Measurements from ENCODE around the gene BCL2. TPM values are rescaled to one million over a fixed set of nuclear protein-coding genes. Genes with fewer than 3 reads are reported as not detected.

Gene BCL2
- total and polyA plus RNA-seq, 4 experiments from 2014 or later, result 28.5 to 50.4 (median 41.8) TPM

DNA sequence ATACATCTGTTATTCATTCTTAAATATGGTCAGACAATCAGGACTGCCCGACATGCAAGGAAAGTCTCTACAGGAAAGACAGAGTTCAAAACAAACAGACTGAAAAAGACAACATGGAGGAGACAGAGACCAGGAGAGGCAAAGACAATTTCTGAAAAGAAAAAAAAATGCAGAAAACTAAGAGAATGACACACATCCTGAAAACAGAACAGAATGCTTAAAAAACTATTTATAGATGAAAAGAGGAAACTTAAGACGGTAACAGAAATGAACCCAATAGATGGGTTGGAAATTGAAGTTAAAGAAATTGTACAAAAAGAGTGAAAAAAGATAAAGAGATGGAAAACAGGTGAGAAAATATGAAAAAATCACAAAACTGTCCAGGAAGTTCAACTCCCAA lies 95.7 kb downstream of the BCL2 start:
- peak overlapping the region; percentile 4 for H3K27ac ChIP-seq (ENCODE audit: low read depth, low read length)
- no peaks in the 10 kb centered on the region for H3K27me3 ChIP-seq (ENCODE audit: insufficient read depth, low read length)
- H3K27ac Mint-ChIP-seq, result peak overlapping the region; percentile 8 to 92 (median 78)
- H3K9me3 Mint-ChIP-seq, result peaks cover 0 to 2% (median under 1%) of the 10 kb centered on the region in 8 donors
- H3K9me3 ChIP-seq (ENCODE audit: control insufficient read depth in 1 of 2, low read length in 2 of 2), result no peaks in the 10 kb centered on the region
- H3K4me3 Mint-ChIP-seq, result peak overlapping the region in 6 of 8 donors; percentile 43 to 79 (median 62)
- peaks cover 4% of the 10 kb centered on the region for H3K36me3 ChIP-seq (ENCODE audit: insufficient read depth, low read length)
- ChIA-PET CTCF (ENCODE audit: partially characterized antibody) (no interaction called here), POLR2A (ENCODE audit: partially characterized antibody) (interaction anchor here (0.8 to 2.8 kb wide), 6 partner anchors 9 to 95 kb away, joined by 3 to 15 read pairs (median 4); partner anchors contain the start of gene BCL2)
- peaks cover 80% of the 10 kb centered on the region for H3K4me1 ChIP-seq (ENCODE audit: insufficient read depth, low read length)
- peaks cover 55 to 94% (median 81%) of the 10 kb centered on the region in 4 donors for H3K4me1 Mint-ChIP-seq
- H3K27me3 Mint-ChIP-seq, result no peaks in the 10 kb centered on the region
- no peak overlapping the region for H3K4me3 ChIP-seq (ENCODE audit: low read length in 2 of 2)
- H3K36me3 Mint-ChIP-seq, result peaks cover 28 to 37% of the 10 kb centered on the region in 2 donors
- intact Hi-C loops (cut with micrococcal nuclease), result loop anchor here (2.0 kb wide), 1 partner anchor 69 kb away; no protein-coding TSS in a partner anchor
- DNase-seq, result no peak

GRCh38 chr18:63220903-63221302 lies 98.7 kb downstream of the BCL2 start:
- H3K4me1 Mint-ChIP-seq, result peaks cover 71 to 98% (median 87%) of the 10 kb centered on the region in 4 donors
- no peak for DNase-seq
- H3K27me3 Mint-ChIP-seq, result no peaks in the 10 kb centered on the region
- peaks cover 0 to 4% (median 0%) of the 10 kb centered on the region in 8 donors for H3K9me3 Mint-ChIP-seq
- Histone ChIP-seq H3K36me3 (ENCODE audit: insufficient read depth, low read length) (peaks cover 4% of the 10 kb centered on the region), H3K27ac (ENCODE audit: low read depth, low read length) (no peak overlapping the region), H3K4me3 (ENCODE audit: low read length in 2 of 2) (no peak overlapping the region), H3K27me3 (ENCODE audit: insufficient read depth, low read length) (no peaks in the 10 kb centered on the region), H3K9me3 (ENCODE audit: control insufficient read depth in 1 of 2, low read length in 2 of 2) (no peaks in the 10 kb centered on the region), H3K4me1 (ENCODE audit: insufficient read depth, low read length) (peaks cover 81% of the 10 kb centered on the region)
- intact Hi-C loops (cut with micrococcal nuclease), result no loop called here
- peak overlapping the region in 1 of 8 donors; percentile 12 for H3K4me3 Mint-ChIP-seq
- ChIA-PET CTCF (ENCODE audit: partially characterized antibody) (interaction anchor here (3.5 kb wide), 1 partner anchor 97 kb away, joined by 12 read pairs; no protein-coding TSS in a partner anchor), POLR2A (ENCODE audit: partially characterized antibody) (interaction anchor here (0.6 to 1.8 kb wide), 3 partner anchors 9 to 97 kb away, joined by 3 to 6 read pairs (median 3); no protein-coding TSS in a partner anchor)
- H3K27ac Mint-ChIP-seq, result peak overlapping the region in 6 of 7 donors; percentile 4 to 54 (median 24)
- peaks cover 29 to 36% of the 10 kb centered on the region in 2 donors for H3K36me3 Mint-ChIP-seq

GRCh38 chr18:63218472-63218871 lies 101.1 kb downstream of the BCL2 start:
- Mint-ChIP-seq H3K4me3 (peak overlapping the region in 7 of 8 donors; percentile 7 to 84 (median 45)), H3K27ac (peak overlapping the region; percentile 87 to 97 (median 91)), H3K4me1 (peaks cover 70 to 98% (median 85%) of the 10 kb centered on the region in 4 donors), H3K27me3 (no peaks in the 10 kb centered on the region), H3K9me3 (peaks cover 0 to 4% (median 0%) of the 10 kb centered on the region in 8 donors), H3K36me3 (peaks cover 21 to 39% of the 10 kb centered on the region in 2 donors)
- DNase-seq, result no peak
- no peak overlapping the region for H3K4me3 ChIP-seq (ENCODE audit: low read length in 2 of 2)
- no peaks in the 10 kb centered on the region for H3K27me3 ChIP-seq (ENCODE audit: insufficient read depth, low read length)
- peaks cover 80% of the 10 kb centered on the region for H3K4me1 ChIP-seq (ENCODE audit: insufficient read depth, low read length)
- H3K27ac ChIP-seq (ENCODE audit: low read depth, low read length), result peak overlapping the region; percentile 55
- H3K9me3 ChIP-seq (ENCODE audit: control insufficient read depth in 1 of 2, low read length in 2 of 2), result no peaks in the 10 kb centered on the region
- ChIA-PET CTCF (ENCODE audit: partially characterized antibody) (interaction anchor here (0.7 to 3.5 kb wide), 2 partner anchors 11 to 100 kb away, joined by 3 to 12 read pairs; no protein-coding TSS in a partner anchor), POLR2A (ENCODE audit: partially characterized antibody) (interaction anchor here (1.2 kb wide), 1 partner anchor 12 kb away, joined by 4 read pairs; no protein-coding TSS in a partner anchor)
- H3K36me3 ChIP-seq (ENCODE audit: insufficient read depth, low read length), result peaks cover 4% of the 10 kb centered on the region
- intact Hi-C loops (cut with micrococcal nuclease), result no loop called here

- ChIA-PET CTCF (ENCODE audit: partially characterized antibody) (interaction anchor here (1.0 to 1.5 kb wide), 4 partner anchors 9 to 91 kb away, joined by 3 to 5 read pairs (median 4); no protein-coding TSS in a partner anchor), POLR2A (ENCODE audit: partially characterized antibody) (interaction anchor here (0.6 to 1.8 kb wide), 13 partner anchors 8 to 102 kb away, joined by 3 to 13 read pairs (median 5); no protein-coding TSS in a partner anchor)
- peak; percentile 38 to 60 (median 50) for DNase-seq
- H3K4me1 ChIP-seq (ENCODE audit: insufficient read depth, low read length), result peaks cover 88% of the 10 kb centered on the region
- Mint-ChIP-seq H3K4me3 (peak overlapping the region; percentile 67 to 84 (median 78)), H3K9me3 (peaks cover 0 to 4% (median 0%) of the 10 kb centered on the region in 8 donors), H3K36me3 (peaks cover 21 to 37% of the 10 kb centered on the region in 2 donors), H3K27me3 (no peaks in the 10 kb centered on the region), H3K27ac (peak overlapping the region; percentile 87 to 97 (median 91)), H3K4me1 (peaks cover 71 to 100% (median 89%) of the 10 kb centered on the region in 4 donors)
- intact Hi-C loops (cut with micrococcal nuclease), result loop anchor here (1.0 kb wide), 1 partner anchor 19 kb away; no protein-coding TSS in a partner anchor
- peak overlapping the region in 1 of 2 donors; percentile 21 for H3K4me3 ChIP-seq (ENCODE audit: low read length in 2 of 2)
- peaks cover 4% of the 10 kb centered on the region for H3K36me3 ChIP-seq (ENCODE audit: insufficient read depth, low read length)
- no peaks in the 10 kb centered on the region for H3K9me3 ChIP-seq (ENCODE audit: control insufficient read depth in 1 of 2, low read length in 2 of 2)
- no peaks in the 10 kb centered on the region for H3K27me3 ChIP-seq (ENCODE audit: insufficient read depth, low read length)
- H3K27ac ChIP-seq (ENCODE audit: low read depth, low read length), result peak overlapping the region; percentile 55
Measured at GRCh38 chr18:63216516-63217311, 102.9 kb downstream of the BCL2 start.

DNA sequence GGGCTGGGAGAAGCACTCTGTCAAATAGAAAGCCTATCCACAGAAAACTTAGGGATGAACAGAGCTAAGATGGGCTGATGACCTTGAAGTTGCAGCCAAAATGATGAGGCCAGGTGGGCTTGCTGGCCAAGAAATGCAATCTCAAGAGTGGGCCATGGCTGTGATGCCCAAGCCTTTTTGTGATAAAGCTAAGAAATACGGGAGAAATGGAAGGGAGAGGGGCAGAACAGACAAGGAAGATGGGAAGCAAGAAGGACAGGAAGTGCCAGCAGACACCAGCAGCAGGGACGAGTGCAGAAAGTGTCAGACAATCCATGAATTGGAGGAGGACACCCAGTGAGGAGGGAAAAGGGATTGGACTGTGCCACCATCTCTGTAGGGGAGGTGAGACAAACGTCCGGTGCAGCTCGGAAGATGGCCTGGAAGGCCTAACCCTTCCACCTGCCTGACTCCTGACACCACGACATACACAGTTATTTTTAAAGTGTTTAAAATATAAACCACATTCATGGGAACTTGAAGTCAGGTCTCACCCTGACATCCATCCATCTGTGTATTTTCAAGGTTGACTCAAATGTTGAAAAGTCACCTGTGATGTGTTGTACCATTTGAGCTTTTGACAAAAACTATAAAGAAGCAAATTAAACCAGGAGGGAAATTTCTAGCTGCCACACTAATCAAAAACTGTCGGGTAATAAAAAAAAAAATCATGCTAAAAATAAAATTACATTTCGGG lies 105.5 kb downstream of the BCL2 start:
- DNase-seq, result no peak
- intact Hi-C loops (cut with micrococcal nuclease), result no loop called here
- no peaks in the 10 kb centered on the region for H3K9me3 ChIP-seq (ENCODE audit: control insufficient read depth in 1 of 2, low read length in 2 of 2)
- Mint-ChIP-seq H3K9me3 (peaks cover 0 to 4% (median 0%) of the 10 kb centered on the region in 8 donors), H3K27ac (peak overlapping the region; percentile 87 to 96 (median 90)), H3K27me3 (no peaks in the 10 kb centered on the region), H3K4me3 (peak overlapping the region; percentile 45 to 86 (median 74)), H3K36me3 (peaks cover 24 to 36% of the 10 kb centered on the region in 2 donors), H3K4me1 (peaks cover 75 to 98% (median 89%) of the 10 kb centered on the region in 4 donors)
- POLR2A ChIA-PET (ENCODE audit: partially characterized antibody), result interaction anchor here (1.1 to 2.6 kb wide), 11 partner anchors 8 to 104 kb away, joined by 3 to 20 read pairs (median 4); partner anchors contain the start of gene BCL2
- CTCF ChIA-PET (ENCODE audit: partially characterized antibody), result interaction anchor here (0.7 to 2.5 kb wide), 5 partner anchors 11 to 104 kb away, joined by 3 to 16 read pairs (median 9); partner anchors contain the start of gene BCL2
- H3K36me3 ChIP-seq (ENCODE audit: insufficient read depth, low read length), result no peaks in the 10 kb centered on the region
- H3K4me3 ChIP-seq (ENCODE audit: low read length in 2 of 2), result no peak overlapping the region
- H3K27ac ChIP-seq (ENCODE audit: low read depth, low read length), result peak overlapping the region; percentile 34
- H3K27me3 ChIP-seq (ENCODE audit: insufficient read depth, low read length), result no peaks in the 10 kb centered on the region
- peaks cover 98% of the 10 kb centered on the region for H3K4me1 ChIP-seq (ENCODE audit: insufficient read depth, low read length)

- Mint-ChIP-seq H3K4me3 (peak overlapping the region; percentile 1 to 86 (median 74)), H3K27me3 (no peaks in the 10 kb centered on the region), H3K9me3 (peaks cover 0 to 4% (median 0%) of the 10 kb centered on the region in 8 donors), H3K4me1 (peaks cover 73 to 98% (median 89%) of the 10 kb centered on the region in 4 donors), H3K36me3 (peaks cover 23 to 31% of the 10 kb centered on the region in 2 donors), H3K27ac (peak overlapping the region; percentile 87 to 96 (median 90))
- DNase-seq, result peak in 2 of 5 donors; percentile 37 to 51
- H3K9me3 ChIP-seq (ENCODE audit: control insufficient read depth in 1 of 2, low read length in 2 of 2), result no peaks in the 10 kb centered on the region
- intact Hi-C loops (cut with micrococcal nuclease), result no loop called here
- ChIA-PET CTCF (ENCODE audit: partially characterized antibody) (interaction anchor here (0.7 to 2.5 kb wide), 5 partner anchors 11 to 105 kb away, joined by 3 to 16 read pairs (median 9); partner anchors contain the start of gene BCL2), POLR2A (ENCODE audit: partially characterized antibody) (interaction anchor here (1.1 to 2.6 kb wide), 9 partner anchors 8 to 105 kb away, joined by 3 to 20 read pairs (median 4); partner anchors contain the start of gene BCL2)
- no peaks in the 10 kb centered on the region for H3K36me3 ChIP-seq (ENCODE audit: insufficient read depth, low read length)
- peaks cover 98% of the 10 kb centered on the region for H3K4me1 ChIP-seq (ENCODE audit: insufficient read depth, low read length)
- H3K27me3 ChIP-seq (ENCODE audit: insufficient read depth, low read length), result no peaks in the 10 kb centered on the region
- peak overlapping the region in 1 of 2 donors; percentile 6 for H3K4me3 ChIP-seq (ENCODE audit: low read length in 2 of 2)
- peak overlapping the region; percentile 34 for H3K27ac ChIP-seq (ENCODE audit: low read depth, low read length)
Measured at GRCh38 chr18:63213331-63213900, 106.2 kb downstream of the BCL2 start.

Measured in CD4-positive, alpha-beta memory T cell (primary cell).